Measurements from ENCODE around the gene SLC35E2B.

SLC35E2B gene

DNA sequence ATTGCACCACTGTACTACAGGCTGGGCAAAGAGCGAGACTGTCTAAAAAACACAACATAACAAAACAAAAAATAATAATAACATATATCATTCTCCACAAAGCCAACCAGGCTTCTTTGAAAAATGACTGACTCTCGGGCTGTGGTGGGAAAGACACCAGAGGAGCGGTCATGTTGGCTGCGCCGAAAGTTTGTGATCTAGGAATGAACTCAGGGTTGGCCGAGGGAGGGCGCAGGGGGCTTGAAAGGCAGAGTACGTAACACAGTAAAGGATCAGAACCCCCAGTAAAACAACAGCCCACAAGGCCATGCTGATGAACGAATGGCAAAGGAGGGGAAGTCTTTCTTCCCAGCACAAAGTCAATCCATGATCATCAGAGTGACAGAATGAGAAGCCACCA lies 4.7 kb downstream of the SLC35E2B start:
- TF ChIP-seq SPI1 (IDR thresholded peaks at IDR 0.05; ENCODE audit: borderline replicate concordance, low read depth) (no peak), GABPA (IDR thresholded peaks at IDR 0.05; ENCODE audit: low read depth) (no peak), POLR2AphosphoS5 (IDR thresholded peaks at IDR 0.05; ENCODE audit: low read depth) (no peak)
- TF ChIP-seq, protein P1, sequence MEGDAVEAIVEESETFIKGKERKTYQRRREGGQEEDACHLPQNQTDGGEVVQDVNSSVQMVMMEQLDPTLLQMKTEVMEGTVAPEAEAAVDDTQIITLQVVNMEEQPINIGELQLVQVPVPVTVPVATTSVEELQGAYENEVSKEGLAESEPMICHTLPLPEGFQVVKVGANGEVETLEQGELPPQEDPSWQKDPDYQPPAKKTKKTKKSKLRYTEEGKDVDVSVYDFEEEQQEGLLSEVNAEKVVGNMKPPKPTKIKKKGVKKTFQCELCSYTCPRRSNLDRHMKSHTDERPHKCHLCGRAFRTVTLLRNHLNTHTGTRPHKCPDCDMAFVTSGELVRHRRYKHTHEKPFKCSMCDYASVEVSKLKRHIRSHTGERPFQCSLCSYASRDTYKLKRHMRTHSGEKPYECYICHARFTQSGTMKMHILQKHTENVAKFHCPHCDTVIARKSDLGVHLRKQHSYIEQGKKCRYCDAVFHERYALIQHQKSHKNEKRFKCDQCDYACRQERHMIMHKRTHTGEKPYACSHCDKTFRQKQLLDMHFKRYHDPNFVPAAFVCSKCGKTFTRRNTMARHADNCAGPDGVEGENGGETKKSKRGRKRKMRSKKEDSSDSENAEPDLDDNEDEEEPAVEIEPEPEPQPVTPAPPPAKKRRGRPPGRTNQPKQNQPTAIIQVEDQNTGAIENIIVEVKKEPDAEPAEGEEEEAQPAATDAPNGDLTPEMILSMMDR (IDR thresholded peaks at IDR 0.05; ENCODE audit: insufficient read depth, low read length): no peak
- TF ChIP-seq, protein P2, sequence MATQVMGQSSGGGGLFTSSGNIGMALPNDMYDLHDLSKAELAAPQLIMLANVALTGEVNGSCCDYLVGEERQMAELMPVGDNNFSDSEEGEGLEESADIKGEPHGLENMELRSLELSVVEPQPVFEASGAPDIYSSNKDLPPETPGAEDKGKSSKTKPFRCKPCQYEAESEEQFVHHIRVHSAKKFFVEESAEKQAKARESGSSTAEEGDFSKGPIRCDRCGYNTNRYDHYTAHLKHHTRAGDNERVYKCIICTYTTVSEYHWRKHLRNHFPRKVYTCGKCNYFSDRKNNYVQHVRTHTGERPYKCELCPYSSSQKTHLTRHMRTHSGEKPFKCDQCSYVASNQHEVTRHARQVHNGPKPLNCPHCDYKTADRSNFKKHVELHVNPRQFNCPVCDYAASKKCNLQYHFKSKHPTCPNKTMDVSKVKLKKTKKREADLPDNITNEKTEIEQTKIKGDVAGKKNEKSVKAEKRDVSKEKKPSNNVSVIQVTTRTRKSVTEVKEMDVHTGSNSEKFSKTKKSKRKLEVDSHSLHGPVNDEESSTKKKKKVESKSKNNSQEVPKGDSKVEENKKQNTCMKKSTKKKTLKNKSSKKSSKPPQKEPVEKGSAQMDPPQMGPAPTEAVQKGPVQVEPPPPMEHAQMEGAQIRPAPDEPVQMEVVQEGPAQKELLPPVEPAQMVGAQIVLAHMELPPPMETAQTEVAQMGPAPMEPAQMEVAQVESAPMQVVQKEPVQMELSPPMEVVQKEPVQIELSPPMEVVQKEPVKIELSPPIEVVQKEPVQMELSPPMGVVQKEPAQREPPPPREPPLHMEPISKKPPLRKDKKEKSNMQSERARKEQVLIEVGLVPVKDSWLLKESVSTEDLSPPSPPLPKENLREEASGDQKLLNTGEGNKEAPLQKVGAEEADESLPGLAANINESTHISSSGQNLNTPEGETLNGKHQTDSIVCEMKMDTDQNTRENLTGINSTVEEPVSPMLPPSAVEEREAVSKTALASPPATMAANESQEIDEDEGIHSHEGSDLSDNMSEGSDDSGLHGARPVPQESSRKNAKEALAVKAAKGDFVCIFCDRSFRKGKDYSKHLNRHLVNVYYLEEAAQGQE (IDR thresholded peaks at IDR 0.05; ENCODE audit: insufficient replicate concordance, low read depth): no peak
- Histone ChIP-seq H3K27ac (replicated peaks) (no peak overlapping the region), H3K4me3 (replicated peaks; ENCODE audit: insufficient read depth, low read length) (no peak overlapping the region), H3K27me3 (ENCODE audit: insufficient read depth, poor library complexity, severe bottlenecking) (no peaks in the 10 kb centered on the region)
- DNase-seq (ENCODE audit: low read depth in 1 of 2, low spot score in 1 of 2): no peak

DNA sequence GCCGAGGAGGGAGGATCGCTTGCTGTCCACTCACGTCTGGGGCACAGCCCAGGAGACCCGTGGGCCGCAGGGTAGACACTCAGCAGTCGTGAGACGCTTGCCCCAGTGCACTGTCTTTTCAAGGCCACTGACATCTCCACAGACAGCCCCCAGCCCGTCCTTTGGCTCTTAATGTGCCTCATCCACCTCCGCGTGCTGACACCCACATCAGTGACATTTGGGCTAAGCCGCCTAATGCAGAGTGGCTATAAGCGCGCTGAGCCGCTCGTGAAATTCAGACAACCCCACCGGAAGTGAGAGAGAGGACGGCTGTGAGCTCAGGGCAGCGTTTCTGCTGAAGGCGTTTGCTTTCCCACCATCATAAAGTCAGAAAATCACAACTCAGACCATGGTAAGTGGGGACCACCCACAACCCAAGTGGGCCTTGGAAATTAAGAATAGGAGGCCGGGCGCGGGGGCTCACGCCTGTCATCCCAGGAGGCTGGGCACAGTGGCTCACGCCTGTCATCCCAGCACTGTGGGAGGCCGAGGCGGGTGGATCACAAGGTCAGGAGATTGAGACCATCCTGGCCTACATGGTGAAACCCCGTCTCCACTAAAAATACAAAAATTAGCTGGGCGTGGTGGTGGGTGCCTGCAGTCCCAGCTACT lies 8.4 kb downstream of the SLC35E2B start:
- Histone ChIP-seq H3K27ac (replicated peaks) (no peak overlapping the region), H3K4me3 (replicated peaks; ENCODE audit: insufficient read depth, low read length) (no peak overlapping the region), H3K27me3 (ENCODE audit: insufficient read depth, poor library complexity, severe bottlenecking) (no peaks in the 10 kb centered on the region)
- DNase-seq (ENCODE audit: low read depth in 1 of 2, low spot score in 1 of 2): no peak
- TF ChIP-seq, protein P2 (IDR thresholded peaks at IDR 0.05; ENCODE audit: insufficient replicate concordance, low read depth): no peak
- TF ChIP-seq GABPA (IDR thresholded peaks at IDR 0.05; ENCODE audit: low read depth): no peak
- TF ChIP-seq, protein P1 (IDR thresholded peaks at IDR 0.05; ENCODE audit: insufficient read depth, low read length): no peak

DNA sequence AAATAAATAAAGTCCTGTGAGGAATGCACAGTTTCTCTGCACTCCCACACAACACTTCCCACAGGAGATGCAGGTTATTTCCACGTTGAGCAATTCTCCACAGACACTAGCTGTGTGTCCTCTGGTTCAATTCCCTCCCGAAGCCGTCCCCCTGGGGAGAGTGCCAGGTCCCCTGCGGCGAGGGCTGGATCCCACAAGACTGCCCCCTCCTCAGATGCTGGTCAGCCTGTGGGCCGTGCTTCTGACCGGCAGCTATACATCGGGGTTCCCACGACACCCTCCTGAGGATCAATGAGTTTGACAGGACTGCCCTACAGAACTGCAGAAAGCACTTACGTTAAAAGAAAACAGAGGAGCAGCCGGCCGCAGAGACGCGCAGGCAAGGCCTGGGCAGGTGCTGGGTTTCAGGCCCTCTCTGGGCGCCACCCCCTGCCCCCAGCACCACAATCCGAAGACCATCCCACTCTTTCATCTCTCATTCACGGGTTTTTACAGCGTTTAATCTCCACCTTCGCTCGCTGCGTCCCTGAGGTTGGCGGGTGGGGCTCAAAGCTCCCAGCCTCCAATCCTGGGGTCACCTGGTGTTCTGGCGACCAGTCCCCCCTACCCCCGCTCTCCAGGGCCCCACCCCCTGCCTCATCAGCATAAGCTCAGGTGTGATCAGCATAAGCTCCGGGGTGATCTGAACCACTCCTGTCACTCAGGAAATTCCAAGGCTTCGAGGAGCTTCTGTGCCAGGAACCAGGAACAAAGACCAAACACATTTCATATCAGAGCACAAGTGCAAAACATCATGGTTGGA lies 9.3 kb downstream of the SLC35E2B start:
- no peak overlapping the region for H3K4me3 ChIP-seq (replicated peaks; ENCODE audit: insufficient read depth, low read length)
- H3K27ac ChIP-seq (replicated peaks): no peak overlapping the region
- TF ChIP-seq SPI1 (IDR thresholded peaks at IDR 0.05; ENCODE audit: borderline replicate concordance, low read depth) (no peak), POLR2AphosphoS5 (IDR thresholded peaks at IDR 0.05; ENCODE audit: low read depth) (no peak), GABPA (IDR thresholded peaks at IDR 0.05; ENCODE audit: low read depth) (no peak)
- TF ChIP-seq, protein P1 (IDR thresholded peaks at IDR 0.05; ENCODE audit: insufficient read depth, low read length): no peak
- TF ChIP-seq, protein P2 (IDR thresholded peaks at IDR 0.05; ENCODE audit: insufficient replicate concordance, low read depth): no peak
- no peak for DNase-seq (ENCODE audit: low read depth in 1 of 2, low spot score in 1 of 2)
- no peaks in the 10 kb centered on the region for H3K27me3 ChIP-seq (ENCODE audit: insufficient read depth, poor library complexity, severe bottlenecking)

All from HL-60 (cell line).